Loucy (cell line): ENCODE data around the gene SMIM11.

Experiments
- H2AFZ ChIP-seq: fragments of 200-600 bp; sonication (generic); 2 replicates; pipeline ENCODE4 v1.6.0; 2016; ENCODE audit warnings: antibody characterized with exemption, mild to moderate bottlenecking, low read length, moderate library complexity
- H3F3A ChIP-seq: fragments of 200-600 bp; 2 replicates; pipeline ENCODE4 v1.6.0; 2016; ENCODE audit warnings: antibody characterized with exemption, low read depth, mild to moderate bottlenecking
- H3K27me3 ChIP-seq: fragments of 200-600 bp; sonication (generic); 2 replicates; pipeline ENCODE4 v1.6.1; 2014; ENCODE audit warnings: low read length, mild to moderate bottlenecking; ENCODE audit not compliant: insufficient read depth, poor library complexity, severe bottlenecking
- H3K36me3 ChIP-seq: fragments of 200-600 bp; sonication (generic); 2 replicates; pipeline ENCODE4 v1.6.1; 2016; ENCODE audit warnings: low read length; ENCODE audit not compliant: insufficient read depth
- H3K4me1 ChIP-seq: fragments of 200-600 bp; sonication (generic); 2 replicates; pipeline ENCODE4 v1.5.1; 2014; ENCODE audit warnings: low read length, mild to moderate bottlenecking; ENCODE audit not compliant: insufficient read depth, poor library complexity, severe bottlenecking
- H3K4me2 ChIP-seq: fragments of 200-600 bp; sonication (generic); 2 replicates; pipeline ENCODE4 v1.6.0; 2014; ENCODE audit warnings: antibody characterized with exemption, low read length, low read depth, mild to moderate bottlenecking; ENCODE audit not compliant: poor library complexity, severe bottlenecking
- H3K4me3 ChIP-seq: fragments of 200-600 bp; sonication (generic); 2 replicates; pipeline ENCODE4 v1.5.1; 2014; ENCODE audit warnings: low read length, mild to moderate bottlenecking, mixed read lengths; ENCODE audit not compliant: poor library complexity, severe bottlenecking
- H3K79me2 ChIP-seq: fragments of 200-600 bp; sonication (generic); 2 replicates; pipeline ENCODE4 v1.6.1; 2014; ENCODE audit warnings: low read length; ENCODE audit not compliant: insufficient read depth
- H3K9ac ChIP-seq: fragments of 200-600 bp; sonication (generic); 2 replicates; pipeline ENCODE4 v1.6.0; 2014; ENCODE audit warnings: mild to moderate bottlenecking, low read depth, low read length, moderate library complexity; ENCODE audit not compliant: poor library complexity, severe bottlenecking
- H3K9me2 ChIP-seq: fragments of 200-600 bp; sonication (generic); replicated peaks from 2 replicates; pipeline ENCODE4 v1.6.1; 2016; ENCODE audit warnings: low read depth, low read length, mixed read lengths
- H3K9me3 ChIP-seq: fragments of 200-600 bp; sonication (generic); 2 replicates; pipeline ENCODE4 v1.6.1; 2014; ENCODE audit warnings: mild to moderate bottlenecking, antibody characterized with exemption, low read length, low read depth; ENCODE audit not compliant: insufficient read depth
- H4K20me1 ChIP-seq: fragments of 200-600 bp; sonication (generic); 2 replicates; pipeline ENCODE4 v1.6.0; 2014; ENCODE audit warnings: antibody characterized with exemption, low read length, mild to moderate bottlenecking; ENCODE audit not compliant: insufficient read depth, poor library complexity, severe bottlenecking
- EZH2phosphoT487 ChIP-seq: fragments of 200-600 bp; IDR thresholded peaks from 2 replicates; pipeline ENCODE4 v1.6.1; 2018; ENCODE audit warnings: antibody characterized with exemption, mild to moderate bottlenecking, moderate library complexity, borderline replicate concordance
- TF ChIP-seq, protein P1 (sequence below): fragments of 200-600 bp; sonication (generic); conservative IDR thresholded peaks from 2 replicates; pipeline ENCODE4 v1.5.1; 2014; ENCODE audit warnings: mild to moderate bottlenecking, antibody characterized with exemption, low read length

SMIM11 gene

DNA sequence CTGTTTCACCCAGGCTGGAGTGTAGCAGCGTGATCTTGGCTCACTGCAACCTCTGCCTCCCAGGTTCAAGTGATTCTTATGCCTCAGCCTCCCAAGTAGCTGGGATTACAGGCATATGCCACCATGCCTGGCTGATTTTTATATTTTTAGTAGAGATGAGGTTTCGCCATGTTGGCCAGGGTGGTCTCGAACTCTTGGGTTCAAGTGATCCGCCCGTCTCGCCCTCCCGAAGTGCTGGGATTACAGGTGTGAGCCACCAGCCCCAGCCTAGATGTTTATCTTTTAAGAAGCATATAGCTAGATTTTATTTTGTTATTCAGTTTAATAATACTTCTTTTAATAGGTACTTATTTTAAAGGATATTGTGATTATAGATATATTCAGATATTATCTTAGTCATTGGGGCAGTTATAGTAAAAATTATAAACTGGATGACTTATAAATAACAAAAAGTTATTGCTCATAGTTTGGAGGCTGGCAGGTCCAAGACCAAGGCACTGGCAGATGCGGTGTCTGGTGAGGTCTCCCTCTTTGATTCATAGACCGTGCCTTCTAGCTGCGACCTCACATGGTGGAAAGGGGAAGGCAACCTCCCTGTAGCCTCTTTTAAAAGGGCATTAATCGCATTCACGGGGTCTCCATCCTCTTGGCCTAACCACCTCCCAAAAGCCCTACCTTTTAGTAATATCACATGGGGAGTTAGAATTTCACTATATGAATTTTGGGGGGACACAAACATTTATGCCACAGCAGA, 14.6 kb upstream of the SMIM11 start:
- Histone ChIP-seq H3K4me2 (no peak overlapping the region), H3K4me3 (no peak overlapping the region), H3K9me3 (no peaks in the 10 kb centered on the region), H3K36me3 (no peaks in the 10 kb centered on the region), H3K27me3 (peaks cover 5% of the 10 kb centered on the region), H3K9me2 (no peaks in the 10 kb centered on the region), H4K20me1 (no peaks in the 10 kb centered on the region), H3K4me1 (no peaks in the 10 kb centered on the region), H2AFZ (no peak overlapping the region), H3F3A (no peaks in the 10 kb centered on the region), H3K9ac (no peak overlapping the region), H3K79me2 (no peaks in the 10 kb centered on the region)
- TF ChIP-seq, protein P1, sequence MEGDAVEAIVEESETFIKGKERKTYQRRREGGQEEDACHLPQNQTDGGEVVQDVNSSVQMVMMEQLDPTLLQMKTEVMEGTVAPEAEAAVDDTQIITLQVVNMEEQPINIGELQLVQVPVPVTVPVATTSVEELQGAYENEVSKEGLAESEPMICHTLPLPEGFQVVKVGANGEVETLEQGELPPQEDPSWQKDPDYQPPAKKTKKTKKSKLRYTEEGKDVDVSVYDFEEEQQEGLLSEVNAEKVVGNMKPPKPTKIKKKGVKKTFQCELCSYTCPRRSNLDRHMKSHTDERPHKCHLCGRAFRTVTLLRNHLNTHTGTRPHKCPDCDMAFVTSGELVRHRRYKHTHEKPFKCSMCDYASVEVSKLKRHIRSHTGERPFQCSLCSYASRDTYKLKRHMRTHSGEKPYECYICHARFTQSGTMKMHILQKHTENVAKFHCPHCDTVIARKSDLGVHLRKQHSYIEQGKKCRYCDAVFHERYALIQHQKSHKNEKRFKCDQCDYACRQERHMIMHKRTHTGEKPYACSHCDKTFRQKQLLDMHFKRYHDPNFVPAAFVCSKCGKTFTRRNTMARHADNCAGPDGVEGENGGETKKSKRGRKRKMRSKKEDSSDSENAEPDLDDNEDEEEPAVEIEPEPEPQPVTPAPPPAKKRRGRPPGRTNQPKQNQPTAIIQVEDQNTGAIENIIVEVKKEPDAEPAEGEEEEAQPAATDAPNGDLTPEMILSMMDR: no peak
- TF ChIP-seq EZH2phosphoT487: no peak

DNA sequence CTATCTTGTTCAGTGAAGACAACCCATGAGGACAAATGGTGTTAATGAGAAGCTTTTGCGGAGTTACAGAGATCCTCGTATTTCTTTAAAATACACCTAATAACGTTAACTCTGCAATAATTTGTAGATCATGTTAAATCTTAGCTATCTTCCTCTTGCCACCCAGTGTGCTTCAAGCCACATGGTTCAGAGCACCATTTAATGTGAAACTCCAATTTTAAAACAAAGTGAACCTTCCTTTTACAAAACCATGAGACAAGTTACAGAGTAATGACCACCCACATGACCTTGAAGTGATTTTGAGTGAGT, 13.2 kb upstream of the SMIM11 start:
- H3F3A ChIP-seq: no peaks in the 10 kb centered on the region
- H2AFZ ChIP-seq: peak overlapping the region; percentile 92
- no peaks in the 10 kb centered on the region for H4K20me1 ChIP-seq
- H3K4me1 ChIP-seq: no peaks in the 10 kb centered on the region
- no peaks in the 10 kb centered on the region for H3K9me2 ChIP-seq
- H3K9me3 ChIP-seq: no peaks in the 10 kb centered on the region
- no peak overlapping the region for H3K9ac ChIP-seq
- TF ChIP-seq, protein P1: no peak
- no peak for TF ChIP-seq EZH2phosphoT487
- peak overlapping the region; percentile 44 for H3K4me2 ChIP-seq
- peaks cover 5% of the 10 kb centered on the region for H3K27me3 ChIP-seq
- H3K36me3 ChIP-seq: no peaks in the 10 kb centered on the region
- H3K79me2 ChIP-seq: no peaks in the 10 kb centered on the region
- H3K4me3 ChIP-seq: peak overlapping the region; percentile 13

DNA sequence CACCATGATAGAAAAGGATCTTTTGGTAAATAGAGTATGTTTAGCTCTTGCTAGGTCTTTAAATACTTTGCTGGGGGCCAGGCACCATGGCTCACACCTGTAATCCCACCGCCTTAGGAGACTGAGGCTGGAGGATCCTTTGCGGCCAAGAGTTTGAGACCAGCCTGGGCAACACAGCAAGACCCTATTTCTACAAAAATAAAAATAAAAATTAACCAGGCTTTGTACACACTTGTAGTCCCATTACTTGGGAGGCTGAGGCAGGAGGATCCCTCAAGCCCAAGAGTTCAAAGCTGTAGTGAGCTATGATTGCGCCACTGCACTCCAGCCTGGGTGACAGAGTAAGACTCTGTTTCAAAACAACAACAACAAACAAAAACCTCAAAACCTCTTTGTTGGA, 12.6 kb upstream of the SMIM11 start:
- peak overlapping the region; percentile 92 for H2AFZ ChIP-seq
- no peaks in the 10 kb centered on the region for H4K20me1 ChIP-seq
- no peaks in the 10 kb centered on the region for H3K9me2 ChIP-seq
- no peaks in the 10 kb centered on the region for H3K36me3 ChIP-seq
- no peaks in the 10 kb centered on the region for H3K4me1 ChIP-seq
- H3K27me3 ChIP-seq: peaks cover 5% of the 10 kb centered on the region
- TF ChIP-seq EZH2phosphoT487: no peak
- TF ChIP-seq, protein P1: no peak
- H3K79me2 ChIP-seq: no peaks in the 10 kb centered on the region
- H3K9ac ChIP-seq: no peak overlapping the region
- no peaks in the 10 kb centered on the region for H3K9me3 ChIP-seq
- no peak overlapping the region for H3K4me3 ChIP-seq
- H3F3A ChIP-seq: no peaks in the 10 kb centered on the region
- H3K4me2 ChIP-seq: no peak overlapping the region
